HG03066 (cell line): ENCODE results near the gene ITPKB.
A peak's percentile ranks its signal among the peaks of the same experiment; 100 is the strongest.
"Not testable (repeated sequence)": the region's sequence is repeated elsewhere in the genome, so short reads cannot be mapped to it uniquely, and the experiment has no call there.

ENCODE experiments used
- ATAC-seq: cut with Tn5 transposase; IDR thresholded peaks from one replicate; pipeline ENCODE4 v1.9.1; 2021; ENCODE audit warnings: low read depth; ENCODE audit not compliant: unreplicated experiment

Gene ITPKB

GRCh38 chr1:226738995-226739695 is at the start of gene ITPKB:
TSS of gene ITPKB (minus strand) at chr1:226739282. CDS start at chr1:226737458, 1,824 bp downstream.
- ATAC-seq = peak; percentile 32

GRCh38 chr1:226787638-226788037 is 48.6 kb upstream of the ITPKB start:
- no peak for ATAC-seq

- no peak for ATAC-seq
Measured at GRCh38 chr1:226787071-226787470, 48.0 kb upstream of the ITPKB start.

DNA sequence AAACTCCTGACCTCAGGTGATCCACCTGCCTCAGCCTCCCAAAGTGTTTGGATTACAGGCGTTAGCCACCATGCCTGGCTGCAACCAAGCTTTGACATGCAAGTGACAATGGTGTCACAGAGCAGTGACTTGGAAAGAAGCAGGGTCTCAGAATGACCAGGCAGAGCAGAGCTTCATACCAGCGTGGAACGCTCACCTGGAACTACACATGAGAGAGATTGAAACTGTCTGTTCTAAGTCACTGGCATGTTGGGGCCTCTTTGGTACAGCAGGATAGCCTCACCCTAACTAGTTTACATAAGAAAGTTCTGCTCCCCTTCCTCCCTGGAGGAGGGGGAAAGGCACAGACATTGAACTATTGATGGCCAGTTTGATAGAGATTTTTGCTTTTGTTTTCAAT is 47.5 kb upstream of the ITPKB start:
- peak; percentile 77 for ATAC-seq

GRCh38 chr1:226785805-226786204 is 46.7 kb upstream of the ITPKB start:
- ATAC-seq = no peak

- no peak for ATAC-seq
Measured at GRCh38 chr1:226784081-226785049, 45.3 kb upstream of the ITPKB start.

DNA sequence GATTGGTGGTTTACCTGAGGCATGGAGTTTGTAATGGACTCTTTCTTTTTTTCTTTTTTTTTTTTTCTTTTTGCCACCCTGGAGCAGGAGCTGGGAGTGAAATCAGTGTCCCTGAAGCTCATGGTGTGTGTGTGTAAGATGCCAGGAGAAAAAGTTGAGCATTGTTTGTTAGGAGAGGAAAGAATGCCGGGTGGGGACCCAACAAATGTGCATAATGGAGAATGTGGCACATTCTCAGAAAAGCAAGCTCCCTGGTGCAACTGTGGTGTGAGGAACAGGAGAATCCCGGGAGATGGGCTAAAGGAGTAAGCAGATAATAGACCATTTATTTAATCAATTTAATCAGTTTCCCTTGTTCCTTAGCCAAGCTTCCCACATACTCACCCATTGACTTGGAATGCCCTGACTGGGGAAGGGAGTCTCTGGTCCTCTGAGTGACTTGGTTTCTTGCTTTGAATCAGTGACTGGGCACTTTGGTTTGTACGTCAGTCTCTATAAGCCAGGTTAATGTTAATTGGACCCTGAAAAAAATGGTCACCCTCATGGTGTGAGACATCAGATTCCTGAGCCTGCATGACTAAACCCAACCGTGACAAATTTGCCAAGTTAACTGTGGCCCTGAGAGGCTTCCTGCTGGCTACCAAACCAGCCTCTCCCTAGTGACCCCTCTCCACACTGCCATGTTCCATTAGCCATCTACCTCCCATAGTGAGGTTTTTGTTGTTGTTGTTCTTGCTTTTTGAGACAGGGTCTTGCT is 43.9 kb upstream of the ITPKB start:
- ATAC-seq = no peak

GRCh38 chr1:226781937-226782609 is 43.0 kb upstream of the ITPKB start:
- no peak for ATAC-seq

DNA sequence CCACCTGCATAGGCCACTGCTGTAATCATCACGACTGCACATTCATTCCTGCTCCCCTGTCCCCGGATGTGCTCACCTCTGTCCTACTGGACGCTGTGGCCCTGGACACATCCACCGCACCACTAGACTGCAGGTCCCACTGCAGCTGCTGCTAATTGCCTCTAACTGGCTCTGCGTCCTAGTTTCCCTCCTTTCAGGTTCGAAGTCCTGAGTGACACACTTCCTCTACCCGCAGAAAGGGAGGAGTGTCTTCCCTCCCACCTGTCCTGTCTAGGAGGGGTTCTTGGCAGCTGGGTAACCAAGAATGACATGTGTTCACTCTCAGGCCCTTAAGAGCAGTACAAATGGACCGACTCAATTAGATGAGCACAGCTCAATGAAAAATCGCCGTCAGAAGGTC is 40.5 kb upstream of the ITPKB start:
- ATAC-seq = no peak

- ATAC-seq = no peak
Measured at GRCh38 chr1:226778657-226779058, 39.6 kb upstream of the ITPKB start.

DNA sequence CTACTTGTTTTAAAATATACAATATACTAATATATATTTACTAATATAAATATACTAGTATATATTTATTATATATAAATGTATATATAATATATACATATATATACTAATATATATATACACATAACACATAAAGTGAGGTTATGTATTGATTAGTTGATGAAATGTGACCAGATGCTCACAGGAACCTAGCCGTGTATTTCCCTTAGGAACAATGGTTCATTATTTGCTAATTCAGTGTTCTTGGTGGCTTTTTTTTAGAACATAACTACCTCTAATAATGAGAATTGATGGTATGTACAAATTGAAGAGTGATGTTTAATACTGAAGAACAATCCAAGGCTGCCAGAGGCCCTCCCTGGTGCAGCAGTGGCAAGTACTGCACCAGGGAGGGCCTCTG is 37.9 kb upstream of the ITPKB start:
- ATAC-seq = no peak

- ATAC-seq = no peak
Measured at GRCh38 chr1:226776066-226776465, 37.0 kb upstream of the ITPKB start.

DNA sequence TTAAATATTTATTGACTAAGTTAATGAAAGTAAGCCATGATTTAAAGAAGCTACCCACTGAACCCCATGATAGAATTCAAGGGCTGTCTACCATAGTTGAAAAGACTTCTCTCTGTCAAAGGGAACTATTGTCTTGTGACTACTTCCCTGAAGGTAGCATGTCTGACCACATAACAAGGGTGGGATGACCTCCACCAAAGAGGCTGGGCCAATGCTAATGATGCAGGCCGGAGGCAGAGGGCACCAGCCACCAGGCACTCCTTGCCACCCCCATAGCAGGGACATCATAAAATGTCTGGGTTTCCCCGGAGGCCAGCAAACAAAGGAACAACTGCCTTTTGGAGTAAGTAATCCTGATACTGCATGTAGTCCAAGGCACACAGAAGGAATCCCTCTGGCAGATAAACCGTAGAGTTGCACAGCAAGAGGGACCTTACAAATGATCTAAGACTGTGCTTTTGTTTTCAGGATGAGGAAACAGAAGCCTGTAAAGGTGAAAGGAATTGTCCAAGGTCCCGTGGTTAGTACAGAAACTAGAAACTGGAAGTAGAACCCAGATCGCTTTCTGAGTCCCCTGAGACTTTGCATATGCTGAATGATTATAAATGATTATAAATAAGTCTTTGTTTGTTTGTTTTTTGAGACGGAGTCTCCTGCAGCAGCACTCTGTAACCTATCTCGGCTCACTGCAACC is 33.5 kb upstream of the ITPKB start:
- ATAC-seq = peak; percentile 73

DNA sequence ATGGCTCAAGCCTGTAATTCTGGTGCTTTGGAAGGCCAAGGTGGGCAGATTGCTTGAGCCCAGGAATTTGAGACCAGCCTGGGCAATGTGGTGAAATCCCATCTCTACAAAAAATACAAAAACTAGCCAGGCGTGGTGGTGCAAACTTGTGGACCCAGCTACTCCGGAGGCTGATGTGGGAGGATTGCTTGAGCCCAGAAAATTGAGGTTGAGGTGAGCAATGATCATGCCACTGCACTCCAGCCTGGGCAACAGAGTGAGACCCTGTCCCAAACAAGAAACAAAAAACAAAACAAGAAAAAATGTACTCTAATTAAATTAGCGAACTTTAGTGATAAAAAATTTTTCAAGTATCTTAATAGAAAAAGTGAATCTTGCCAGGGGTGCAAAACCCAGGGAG is 28.1 kb upstream of the ITPKB start:
- ATAC-seq = not testable (repeated sequence)

GRCh38 chr1:226766565-226766964 is 27.5 kb upstream of the ITPKB start:
- ATAC-seq = no peak

GRCh38 chr1:226764533-226764932 is 25.5 kb upstream of the ITPKB start:
- ATAC-seq = peak; percentile 84

DNA sequence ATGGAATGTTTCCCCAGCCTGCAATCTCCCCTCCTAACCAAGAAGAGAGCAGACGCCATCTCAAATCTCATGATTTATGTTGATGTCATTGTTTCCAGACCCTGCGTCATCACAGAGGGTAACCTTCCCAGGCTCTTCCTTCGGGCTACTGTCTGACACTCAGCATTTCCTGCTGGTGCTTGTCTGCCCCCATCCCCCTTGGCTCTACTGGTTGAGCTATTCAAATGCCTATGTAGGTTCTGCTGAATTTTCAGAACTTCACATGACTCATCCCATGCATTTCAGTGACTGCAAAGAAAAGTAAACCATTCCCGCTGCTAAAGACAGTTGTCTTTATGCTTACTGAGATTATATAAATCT is 24.8 kb upstream of the ITPKB start:
- no peak for ATAC-seq

DNA sequence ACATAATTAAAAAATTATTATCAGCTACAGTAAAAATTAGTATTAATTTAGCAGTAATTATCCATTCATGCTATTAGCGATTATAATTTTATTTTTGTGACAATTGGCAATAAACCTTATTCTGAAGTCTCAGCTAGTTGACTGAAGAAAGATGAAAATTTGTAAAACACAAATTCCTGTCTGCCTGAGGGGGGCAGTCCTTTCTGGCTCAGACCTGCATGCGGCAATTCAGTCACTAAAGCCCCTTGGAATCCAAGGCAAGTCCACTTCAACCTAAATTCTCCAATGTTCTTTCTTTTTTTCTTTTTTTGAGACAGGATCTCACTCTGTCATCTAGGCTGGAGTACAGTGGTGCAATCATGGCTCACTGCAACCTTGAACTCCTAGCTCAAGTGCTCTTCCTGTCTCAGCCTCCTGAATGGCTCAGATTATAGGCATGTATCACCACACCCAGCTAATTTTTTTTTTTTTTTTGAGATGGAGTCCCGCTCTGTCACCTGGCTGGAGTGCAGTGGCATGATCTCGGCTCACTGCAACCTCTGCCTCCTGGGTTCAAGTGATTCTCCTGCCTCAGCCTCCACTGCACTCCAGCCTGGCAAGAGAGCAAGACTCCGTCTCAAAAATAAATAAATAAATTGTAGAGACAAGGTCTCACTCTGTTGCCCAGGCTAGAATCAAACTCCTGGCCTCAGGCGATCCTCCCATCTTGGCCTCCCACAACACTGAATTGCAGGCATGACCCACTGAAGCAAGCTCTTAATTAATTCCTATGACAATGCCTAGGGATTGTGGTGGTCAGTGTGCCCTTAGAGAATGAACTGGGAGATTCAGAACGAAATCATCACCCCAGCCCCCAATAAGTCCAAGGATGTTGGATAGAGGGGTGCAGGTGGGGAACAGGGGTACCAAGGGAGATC is 24.2 kb upstream of the ITPKB start:
- no peak for ATAC-seq

DNA sequence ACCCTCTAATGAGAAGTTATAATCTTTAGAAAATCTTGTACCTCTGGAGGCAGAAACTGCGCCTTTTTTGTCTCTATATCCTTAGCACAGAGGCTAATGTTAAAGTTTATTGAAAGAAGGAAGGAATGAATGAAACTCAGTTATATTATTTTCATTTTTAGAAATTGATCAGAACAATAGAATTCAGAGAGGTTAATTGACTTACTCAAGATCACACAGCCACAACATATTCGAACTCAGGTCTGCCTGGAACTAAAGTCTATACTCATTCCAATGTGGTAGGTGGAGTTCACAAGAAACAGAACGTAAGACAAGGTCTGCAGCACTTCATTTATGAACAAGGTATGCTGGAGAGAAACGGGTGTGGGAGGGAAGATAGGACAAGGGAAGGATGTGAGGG is 23.0 kb upstream of the ITPKB start:
- no peak for ATAC-seq
